ENCODE data around the gene CEP152.

GRCh38 chr15:48708641-48709040, 102.2 kb downstream of the CEP152 start:
- TF ChIP-seq CTCF (IDR thresholded peaks at IDR 0.05) = no peak
- TF ChIP-seq POLR2A (IDR thresholded peaks at IDR 0.05) = no peak
